Uterus (tissue), 4 donors: ENCODE measurements around the gene AQP6. TPM values are rescaled to one million over a fixed set of nuclear protein-coding genes. Genes with fewer than 3 reads are reported as not detected.

ENCODE experiments used
- DNase-seq, 2 donors: peaks; one replicate each; pipeline ENCODE4 v3.0.0-alpha.2; 2019 to 2020
- H3K27ac ChIP-seq, 2 donors: fragments of 200-600 bp; sonication (generic); 1 replicate in 1 of 2; 2 replicates in 1 of 2; pipeline ENCODE4 v1.5.1; 2016 to 2018
- H3K27me3 ChIP-seq, 2 donors: fragments of 200-600 bp; sonication (generic); one replicate each; pipeline ENCODE4 v1.5.1; 2018 to 2019; ENCODE audit warnings: control low read depth in 1 of 2
- H3K36me3 ChIP-seq, 2 donors: fragments of 200-600 bp; sonication (generic); one replicate each; pipeline ENCODE4 v1.5.1; 2019; ENCODE audit warnings: control low read depth in 1 of 2
- H3K4me1 ChIP-seq, 2 donors: fragments of 200-600 bp; sonication (generic); one replicate each; pipeline ENCODE4 v1.5.1; 2018 to 2019; ENCODE audit warnings: control low read depth in 1 of 2
- H3K4me3 ChIP-seq, 2 donors: fragments of 200-600 bp; sonication (generic); 1 replicate in 1 of 2; 2 replicates in 1 of 2; pipeline ENCODE4 v1.5.1; 2018 to 2019; ENCODE audit warnings: mild to moderate bottlenecking in 1 of 2
- H3K9me3 ChIP-seq, 2 donors: fragments of 200-600 bp; sonication (generic); one replicate each; pipeline ENCODE4 v1.5.1; 2019; ENCODE audit warnings: control low read depth in 1 of 2
- CTCF ChIP-seq, 4 experiments: fragments of 200-600 bp in 2 of 4; fragments of 450-650 bp in 2 of 4; sonication (generic) in 2 of 4; IDR thresholded peaks; one replicate each; pipeline ENCODE4 v1.5.1; 2016 to 2019; ENCODE audit warnings: antibody characterized with exemption in 4 of 4, mild to moderate bottlenecking in 2 of 4, moderate library complexity in 1 of 4
- POLR2A ChIP-seq, 2 donors: fragments of 450-650 bp; IDR thresholded peaks; one replicate each; pipeline ENCODE4 v1.6.1; 2016; ENCODE audit warnings: antibody characterized with exemption in 2 of 2, mild to moderate bottlenecking in 1 of 2, moderate library complexity in 1 of 2
- intact Hi-C: fragments of 100-400 bp; cut with DNase I; formaldehyde crosslinking; loops from one replicate; pipeline ENCODE4 v1.15.1; 2023; ENCODE audit warnings: low total_unique reads
- total RNA-seq, 4 donors: library from RNA; depleted of rRNA in 3 of 4; stranded (reverse); fragments of >200 nt in 3 of 4; gene quantifications; one replicate each; pipeline versions ENCODE4 v1.1.0 to v1.2.4, GENCODE V29; 2014 to 2023
- donor health status: DM: yes; HTN: yes; CAD: no.

Gene AQP6
- total RNA-seq, 4 donors from 2014 or later = 0.35 TPM; not detected in 3

DNA sequence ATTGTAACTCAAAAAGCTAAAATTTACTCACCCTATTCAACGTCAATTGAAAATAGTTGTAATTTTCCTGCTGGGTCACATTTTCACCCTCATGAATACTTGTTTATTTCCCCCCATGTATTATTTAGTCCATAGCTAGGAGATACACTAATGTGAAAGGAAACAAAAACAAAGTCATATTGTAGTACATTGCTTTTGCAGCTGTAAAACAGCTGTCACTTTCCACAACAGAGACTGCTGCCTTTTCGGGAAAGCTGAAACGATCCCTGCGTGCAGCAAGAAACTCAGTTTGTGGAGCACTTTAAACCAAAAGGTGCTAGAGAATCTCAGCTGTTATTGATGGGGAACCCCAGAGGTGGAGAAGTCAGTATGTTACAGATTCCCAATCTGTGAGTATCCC is 48.3 kb downstream of the AQP6 start:
- Histone ChIP-seq H3K9me3 (no peaks in the 10 kb centered on the region), H3K36me3 (no peaks in the 10 kb centered on the region), H3K27ac (no peak overlapping the region), H3K4me1 (no peaks in the 10 kb centered on the region), H3K27me3 (no peaks in the 10 kb centered on the region), H3K4me3 (no peak overlapping the region)
- no peak for DNase-seq
- TF ChIP-seq POLR2A (IDR thresholded peaks at IDR 0.05) (no peak), CTCF (IDR thresholded peaks at IDR 0.05) (no peak)
- intact Hi-C loops = no loop called here

- Histone ChIP-seq H3K9me3 (no peaks in the 10 kb centered on the region), H3K36me3 (no peaks in the 10 kb centered on the region), H3K4me1 (no peaks in the 10 kb centered on the region), H3K4me3 (no peak overlapping the region), H3K27me3 (no peaks in the 10 kb centered on the region), H3K27ac (no peak overlapping the region)
- TF ChIP-seq POLR2A (IDR thresholded peaks at IDR 0.05) (no peak), CTCF (IDR thresholded peaks at IDR 0.05) (no peak)
- intact Hi-C loops = no loop called here
- DNase-seq = no peak
Observed at GRCh38 chr12:50022903-50023302, 50.2 kb downstream of the AQP6 start.

DNA sequence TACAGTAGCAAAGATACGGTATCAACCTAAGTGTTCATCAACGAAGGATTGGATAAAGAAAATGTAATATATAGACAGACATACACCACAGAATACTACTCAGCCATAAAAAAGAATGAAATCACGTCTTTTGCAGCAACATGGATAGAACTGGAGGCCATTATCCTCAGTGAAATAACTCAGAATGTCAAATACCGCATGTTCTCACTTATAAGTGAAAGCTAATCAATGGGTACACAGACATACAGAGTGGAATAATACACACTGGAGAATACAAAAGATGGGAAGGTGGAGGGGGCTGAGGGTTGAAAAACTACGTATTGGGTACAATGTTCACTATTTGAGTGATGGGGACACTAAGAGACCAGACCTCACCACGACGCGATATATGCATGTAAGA is 51.5 kb downstream of the AQP6 start:
- intact Hi-C loops = no loop called here
- Histone ChIP-seq H3K9me3 (no peaks in the 10 kb centered on the region), H3K36me3 (no peaks in the 10 kb centered on the region), H3K4me3 (no peak overlapping the region), H3K27me3 (no peaks in the 10 kb centered on the region), H3K27ac (no peak overlapping the region), H3K4me1 (no peaks in the 10 kb centered on the region)
- no peak for DNase-seq
- no peak for TF ChIP-seq POLR2A (IDR thresholded peaks at IDR 0.05)
- TF ChIP-seq CTCF (IDR thresholded peaks at IDR 0.05) = no peak

GRCh38 chr12:50024805-50025186 is 52.0 kb downstream of the AQP6 start:
- no peaks in the 10 kb centered on the region for H3K36me3 ChIP-seq
- H3K4me3 ChIP-seq = peak overlapping the region; percentile 53 to 82
- no peaks in the 10 kb centered on the region for H3K4me1 ChIP-seq
- peak overlapping the region; percentile 41 to 53 for H3K27ac ChIP-seq
- H3K9me3 ChIP-seq = no peaks in the 10 kb centered on the region
- no peak for TF ChIP-seq POLR2A (IDR thresholded peaks at IDR 0.05)
- no peak for TF ChIP-seq CTCF (IDR thresholded peaks at IDR 0.05)
- intact Hi-C loops = no loop called here
- no peaks in the 10 kb centered on the region for H3K27me3 ChIP-seq
- DNase-seq = no peak

- Histone ChIP-seq H3K4me1 (no peaks in the 10 kb centered on the region), H3K36me3 (no peaks in the 10 kb centered on the region), H3K27me3 (no peaks in the 10 kb centered on the region), H3K9me3 (no peaks in the 10 kb centered on the region), H3K4me3 (peak within 1 kb of the TSS; percentile 53 to 82), H3K27ac (peak within 1 kb of the TSS; percentile 41 to 53)
- peak; percentile 94 to 97 for DNase-seq
- TF ChIP-seq POLR2A (IDR thresholded peaks at IDR 0.05) = peak in 1 of 2 donors; percentile 21
- no peak for TF ChIP-seq CTCF (IDR thresholded peaks at IDR 0.05)
- intact Hi-C loops = no loop called here
Observed at GRCh38 chr12:50025187-50026059, 52.7 kb downstream of the AQP6 start, which contains the start of gene RACGAP1. RACGAP1 (minus strand) TSS chr12:50025494; CDS start chr12:50016715, 8,779 bp downstream.
